GM19099 (cell line): Measurements from ENCODE around the gene CA7.

Source experiments
- POLR2A ChIP-seq: IDR thresholded peaks from 3 replicates; pipeline ENCODE4 v1.6.1; 2011; ENCODE audit warnings: low read depth; ENCODE audit not compliant: insufficient read length; ENCODE audit errors: extremely low read depth

CA7 gene

DNA sequence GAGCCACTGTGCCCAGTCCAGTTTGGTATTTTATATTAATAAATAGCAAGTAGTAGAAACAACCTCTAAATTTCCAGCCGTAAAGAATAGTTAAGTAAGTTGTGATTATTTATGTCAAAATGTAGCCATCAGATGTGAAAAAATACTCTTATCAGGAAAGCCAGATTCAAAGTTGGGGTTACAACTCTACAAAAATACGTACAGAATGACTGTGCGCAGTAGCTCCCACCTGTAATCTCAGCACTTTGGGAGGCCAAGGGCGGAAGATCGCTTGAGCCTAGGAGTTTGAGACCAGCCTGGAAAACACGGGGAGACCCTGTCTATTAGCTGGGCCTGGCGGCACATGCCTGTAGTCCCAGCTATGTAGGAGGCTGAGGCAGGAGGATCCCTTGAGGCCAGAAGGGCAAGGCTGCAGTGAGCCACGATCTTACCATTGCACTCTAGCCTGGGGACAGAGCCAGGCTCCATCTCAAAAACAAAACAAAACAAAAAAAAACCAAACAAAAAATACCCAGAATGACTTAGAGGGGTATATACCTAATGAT, 37.8 kb downstream of the CA7 start:
- TF ChIP-seq POLR2A: no peak

DNA sequence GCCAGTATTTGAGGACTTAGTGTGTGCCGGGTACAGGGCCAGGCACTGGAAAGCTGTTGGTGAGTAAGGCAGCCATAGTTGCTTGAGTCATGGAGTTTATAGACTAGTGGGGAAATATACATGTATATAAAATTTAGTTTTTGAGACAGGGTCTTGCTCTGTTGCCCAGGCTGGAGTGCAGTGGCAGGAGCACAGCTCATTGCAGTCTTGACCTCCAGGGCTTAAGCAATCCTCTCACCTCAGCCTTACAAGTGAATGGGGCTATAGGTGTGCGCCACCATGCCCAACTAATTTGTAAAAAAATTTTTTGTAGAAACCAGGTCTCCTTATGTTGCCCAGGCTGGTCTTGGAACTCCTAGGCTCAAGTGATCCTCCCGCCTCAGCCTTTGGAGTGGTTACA, 38.5 kb downstream of the CA7 start:
- no peak for TF ChIP-seq POLR2A

DNA sequence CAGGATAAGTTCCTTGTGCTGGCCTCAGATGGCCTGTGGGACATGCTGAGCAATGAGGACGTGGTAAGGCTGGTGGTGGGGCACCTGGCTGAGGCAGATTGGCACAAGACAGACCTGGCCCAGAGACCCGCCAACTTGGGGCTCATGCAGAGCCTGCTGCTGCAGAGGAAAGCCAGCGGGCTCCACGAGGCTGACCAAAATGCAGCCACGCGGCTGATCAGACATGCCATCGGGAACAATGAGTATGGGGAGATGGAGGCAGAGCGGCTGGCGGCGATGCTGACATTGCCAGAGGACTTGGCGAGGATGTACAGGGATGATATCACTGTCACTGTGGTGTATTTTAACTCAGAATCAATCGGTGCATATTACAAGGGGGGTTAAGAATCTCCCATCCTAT, 41.3 kb downstream of the CA7 start:
- TF ChIP-seq POLR2A: no peak

DNA sequence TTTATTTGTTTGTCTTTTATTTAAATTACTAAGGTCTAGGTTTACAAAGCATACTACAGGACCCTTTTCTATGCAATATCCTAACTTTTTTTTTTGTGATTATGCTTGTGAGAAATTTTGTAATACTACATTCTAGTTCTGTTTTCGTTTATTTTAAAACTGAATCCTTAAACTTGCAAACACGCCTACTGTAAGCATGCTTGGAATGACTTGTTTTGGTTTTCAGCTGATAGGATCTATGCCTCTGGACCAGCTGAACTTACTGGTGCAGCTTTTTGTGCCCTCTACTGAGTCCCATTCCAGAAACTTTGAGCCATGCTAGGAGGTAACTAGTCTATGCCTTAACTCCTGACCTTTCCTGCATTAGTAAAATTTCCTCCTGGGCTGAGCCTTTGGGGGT, 42.1 kb downstream of the CA7 start:
- no peak for TF ChIP-seq POLR2A

DNA sequence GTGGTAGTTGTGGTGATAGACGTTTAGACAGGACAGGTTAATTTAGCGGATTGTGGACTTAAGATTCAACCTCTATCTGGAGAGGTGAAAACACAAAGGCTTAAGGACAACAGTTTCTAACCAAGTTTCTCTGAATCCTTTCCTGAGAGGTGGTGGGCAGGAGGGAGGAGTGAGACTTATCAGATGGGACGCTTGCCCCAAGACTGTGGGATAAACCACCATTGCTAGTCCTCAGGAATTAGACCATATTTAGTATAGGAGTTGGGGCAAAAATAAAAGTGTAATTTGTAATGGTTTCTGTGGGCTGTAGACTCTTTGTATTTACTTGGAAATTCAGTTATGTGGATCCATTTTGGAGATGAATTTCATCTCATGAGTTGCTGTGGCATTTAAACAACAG, 42.7 kb downstream of the CA7 start:
- TF ChIP-seq POLR2A: no peak

DNA sequence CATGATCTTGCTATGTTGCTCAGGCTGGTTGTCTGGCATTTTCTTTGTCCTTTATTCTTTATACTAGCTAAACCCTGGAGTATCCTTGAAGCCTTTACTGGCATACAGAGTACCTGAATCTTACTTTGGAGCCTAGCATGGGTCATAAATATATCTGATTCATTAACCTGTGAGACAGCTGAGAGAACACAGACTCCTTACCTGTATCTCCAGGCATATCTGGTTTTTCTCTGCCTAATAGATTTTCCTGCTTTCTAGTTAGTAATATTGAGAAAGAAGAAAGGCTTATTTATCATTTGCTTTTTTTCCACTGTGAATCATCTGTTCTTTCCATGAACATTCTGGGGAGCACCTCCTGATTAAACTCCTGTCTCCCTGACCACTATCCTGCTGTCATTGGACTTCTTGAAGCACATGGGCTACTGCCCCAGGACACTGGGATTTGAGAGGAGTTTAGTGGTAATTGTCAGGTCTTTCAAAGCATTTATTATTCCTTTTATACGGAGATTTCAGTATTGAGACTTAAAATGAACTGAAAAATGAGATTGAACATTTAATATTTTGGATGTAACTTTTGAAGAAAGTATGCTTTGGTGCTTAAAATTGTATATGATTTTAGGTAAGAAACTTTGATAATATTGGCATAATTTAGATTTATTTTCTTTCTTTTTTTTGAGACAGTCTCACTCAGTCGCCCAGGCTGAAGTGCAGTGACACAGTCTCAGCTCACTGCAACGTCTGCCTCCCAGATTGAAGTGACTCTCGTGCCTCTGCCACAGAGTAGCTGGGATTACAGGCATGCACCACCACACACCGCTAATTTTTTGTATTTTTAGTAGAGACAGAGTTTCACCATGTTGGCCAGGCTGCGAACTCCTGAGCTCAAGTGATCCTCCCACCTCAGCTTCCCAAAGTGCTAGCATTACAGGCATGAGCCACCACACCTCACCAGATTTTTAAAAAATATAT, 44.7 kb downstream of the CA7 start:
- TF ChIP-seq POLR2A: no peak

DNA sequence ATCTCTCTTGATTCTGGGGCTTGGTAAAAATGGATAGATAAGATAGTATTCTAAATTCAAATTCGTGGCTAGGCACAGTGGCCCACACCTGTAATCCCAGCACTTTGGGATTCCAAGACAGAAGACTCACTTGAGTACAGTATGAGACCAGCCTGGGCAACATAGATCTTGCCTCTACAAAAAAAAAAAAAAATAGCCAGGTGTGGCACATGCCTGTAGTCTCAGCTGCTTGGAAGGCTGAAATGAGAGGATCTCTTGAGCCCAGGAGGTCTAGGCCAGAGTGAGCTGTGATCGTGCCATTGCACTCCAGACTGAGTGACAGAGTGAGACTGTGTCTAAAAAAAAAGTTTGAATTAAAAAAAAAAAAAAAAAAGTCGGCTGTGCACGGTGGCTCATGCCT, 45.4 kb downstream of the CA7 start:
- no peak for TF ChIP-seq POLR2A

DNA sequence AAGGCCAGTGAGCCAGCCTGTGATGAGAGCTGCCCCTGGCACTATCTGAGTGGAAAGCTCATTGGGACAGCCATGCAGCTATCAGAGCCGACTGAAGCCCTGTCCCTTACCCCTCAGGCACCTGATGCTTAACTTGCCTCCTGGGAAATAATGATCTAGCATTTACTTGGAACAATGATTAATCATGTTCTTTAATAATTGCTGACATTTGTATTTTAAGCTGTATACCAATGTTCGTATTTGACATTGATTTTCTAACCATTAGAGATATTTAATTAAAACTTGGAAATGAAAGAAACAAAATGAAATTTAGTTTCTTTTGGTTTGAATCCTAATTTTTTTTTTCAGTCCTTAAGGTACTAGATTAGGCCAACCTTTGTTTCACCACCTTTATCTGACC, 46.6 kb downstream of the CA7 start:
- TF ChIP-seq POLR2A: no peak

DNA sequence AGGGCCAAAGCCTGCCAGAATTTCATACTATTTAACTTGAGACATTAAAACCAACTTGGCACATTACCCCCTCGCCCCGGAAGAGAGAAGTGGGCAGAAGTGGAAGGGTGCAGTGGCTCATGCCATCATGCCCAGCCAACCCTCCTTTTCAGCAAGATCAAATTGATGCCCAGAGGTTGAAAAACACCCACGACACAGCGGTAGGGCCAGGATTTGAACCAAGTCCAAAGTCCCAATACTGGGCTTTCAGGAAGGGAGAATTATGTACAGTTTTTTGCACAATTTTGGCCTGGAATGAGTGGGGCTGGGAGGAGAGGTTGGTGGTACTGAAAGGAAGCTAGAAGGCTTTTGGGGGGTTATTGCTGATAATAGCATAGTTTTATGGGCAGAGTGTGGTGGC, 47.1 kb downstream of the CA7 start:
- TF ChIP-seq POLR2A: no peak

DNA sequence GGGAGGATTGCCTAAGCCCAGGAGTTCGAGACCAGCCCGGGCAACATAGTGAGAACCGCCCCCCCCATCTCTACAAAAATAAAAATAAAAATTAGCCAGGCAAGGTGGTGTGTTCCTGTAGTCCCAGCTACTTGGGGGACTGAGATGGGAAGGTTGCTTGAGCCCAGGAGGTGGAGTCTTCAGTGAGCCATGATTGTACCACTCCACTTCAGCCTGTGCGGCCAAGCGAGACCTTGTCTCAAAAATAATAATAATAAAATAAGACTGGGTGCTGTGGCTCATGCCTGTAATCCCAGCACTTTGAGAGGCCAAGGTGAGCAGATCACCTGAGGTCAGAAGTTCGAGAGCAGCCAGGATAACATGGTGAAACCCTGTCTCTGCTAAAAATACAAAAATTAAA, 47.6 kb downstream of the CA7 start:
- TF ChIP-seq POLR2A: no peak

DNA sequence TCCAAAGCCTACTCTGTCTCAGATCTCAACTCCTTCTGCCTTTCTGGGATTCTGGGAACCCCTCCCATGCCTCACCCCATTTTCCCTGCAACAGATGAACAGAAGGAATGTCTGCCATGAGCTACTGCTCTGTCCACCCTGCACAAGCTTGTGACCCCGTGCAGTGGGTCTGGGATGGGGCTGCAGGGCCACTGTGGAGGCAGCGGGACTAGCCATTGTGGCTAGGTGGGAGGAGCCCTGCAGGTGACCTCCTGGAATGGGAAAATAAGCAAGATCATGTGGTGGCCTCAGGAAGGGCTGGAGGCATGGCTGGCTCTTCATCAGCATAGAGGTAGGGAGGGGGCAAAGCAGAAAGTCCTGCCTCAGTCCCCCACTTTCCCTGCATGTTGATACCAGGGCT, 49.8 kb downstream of the CA7 start:
- no peak for TF ChIP-seq POLR2A

DNA sequence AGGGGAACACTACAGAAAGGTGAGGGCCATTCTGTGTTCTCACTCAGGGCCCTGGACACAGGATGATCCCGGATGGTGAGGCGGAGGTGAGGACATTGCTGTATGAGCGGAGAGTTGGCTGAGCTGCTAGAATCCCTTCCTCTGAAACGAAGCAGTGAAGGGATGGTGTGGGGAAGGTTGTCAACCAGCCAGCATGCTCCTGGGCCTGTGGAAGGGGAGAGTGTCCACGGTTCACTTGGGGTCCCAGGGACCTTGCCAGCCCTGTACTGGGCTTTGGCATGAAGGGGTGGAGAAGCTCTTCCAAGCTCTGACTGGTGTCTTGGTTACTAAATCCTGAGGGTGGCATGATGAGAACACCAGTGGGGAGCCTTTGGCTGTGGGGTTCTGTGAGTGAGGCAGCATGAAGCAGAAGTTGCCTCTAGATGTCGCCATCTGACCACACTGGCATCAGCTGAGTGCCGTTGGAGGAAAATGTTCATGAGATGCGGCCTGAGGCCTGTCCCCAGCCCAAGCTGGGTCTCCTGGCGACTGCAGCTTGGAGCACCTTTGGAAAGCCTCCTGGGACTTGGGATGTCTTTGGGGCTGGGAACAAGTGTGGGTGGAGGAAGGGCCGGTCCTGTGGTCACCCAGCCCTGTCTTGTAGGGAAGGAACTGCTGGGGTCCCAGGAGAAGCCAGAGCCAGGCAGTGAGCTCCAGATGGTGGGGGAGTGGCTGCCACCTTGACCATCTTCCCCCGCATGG, 50.9 kb downstream of the CA7 start:
- TF ChIP-seq POLR2A: no peak

DNA sequence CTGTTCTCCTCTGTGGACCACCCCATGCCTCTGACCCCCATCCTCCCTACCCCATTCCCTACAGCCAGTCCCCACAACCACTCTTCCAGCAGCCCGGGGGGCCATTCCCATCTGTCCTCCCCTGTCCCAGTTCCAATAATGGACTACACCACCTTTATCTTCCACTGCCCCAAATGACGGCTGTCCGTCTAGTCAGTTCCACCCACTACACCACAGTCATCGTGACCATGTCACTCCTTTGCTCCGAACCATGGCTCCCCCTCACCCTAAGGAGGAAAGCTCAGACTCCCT, 51.4 kb downstream of the CA7 start:
- TF ChIP-seq POLR2A: no peak

DNA sequence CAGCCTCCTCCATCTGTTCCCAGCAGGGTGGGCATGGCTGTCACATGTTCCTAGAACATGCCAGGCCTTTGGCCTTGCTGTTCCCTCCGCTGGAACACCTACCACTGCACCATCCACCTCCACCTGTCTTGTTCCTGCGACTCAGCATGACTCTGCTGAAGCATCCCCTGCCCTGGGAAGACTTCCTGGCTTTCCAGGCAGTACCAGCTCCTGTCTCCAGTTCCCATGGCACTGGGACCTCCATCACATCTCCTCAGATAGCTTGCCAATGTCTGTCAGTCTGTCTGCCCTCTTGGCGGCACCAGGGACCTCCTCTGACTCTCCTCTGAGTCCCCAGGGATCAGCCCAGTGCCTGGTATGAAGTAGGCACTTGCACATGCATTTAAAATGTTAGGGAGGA, 51.8 kb downstream of the CA7 start:
- TF ChIP-seq POLR2A: no peak

DNA sequence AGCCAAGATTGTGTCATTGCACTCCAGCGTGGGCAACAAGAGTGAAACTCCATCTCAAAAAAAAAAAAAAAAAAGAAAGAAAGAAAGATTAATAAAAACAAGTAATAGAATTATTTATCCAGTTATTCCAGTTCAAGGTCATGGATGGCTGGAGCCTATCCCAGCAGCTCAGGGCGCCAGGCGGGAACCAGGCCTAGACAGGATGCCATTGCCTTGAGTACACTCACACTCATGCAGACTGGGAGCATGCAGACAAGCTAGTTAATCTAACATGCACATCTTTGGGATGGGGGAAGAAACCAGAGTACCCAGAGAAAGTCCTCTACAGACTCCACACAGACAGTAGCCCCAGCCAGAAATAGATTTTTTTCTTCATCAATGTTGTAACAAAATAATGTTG, 54.0 kb downstream of the CA7 start:
- TF ChIP-seq POLR2A: no peak

DNA sequence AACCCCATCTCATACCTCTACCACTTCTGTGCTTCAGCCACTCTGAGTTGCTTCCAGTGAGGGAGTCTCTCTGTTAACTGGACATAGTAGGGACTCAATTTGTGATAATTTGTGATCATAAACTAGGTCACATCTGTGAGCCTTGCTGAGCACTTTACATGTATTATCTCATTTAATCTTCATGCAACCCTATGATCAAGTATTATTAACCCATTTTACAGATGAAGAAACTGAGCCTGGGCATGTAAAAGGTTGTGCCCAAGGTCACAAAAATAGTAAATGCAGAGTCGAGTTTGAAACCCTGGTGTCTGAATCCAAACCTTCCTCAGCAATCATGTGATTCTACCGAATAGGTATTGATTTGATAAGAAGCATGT, 54.7 kb downstream of the CA7 start:
- TF ChIP-seq POLR2A: no peak

DNA sequence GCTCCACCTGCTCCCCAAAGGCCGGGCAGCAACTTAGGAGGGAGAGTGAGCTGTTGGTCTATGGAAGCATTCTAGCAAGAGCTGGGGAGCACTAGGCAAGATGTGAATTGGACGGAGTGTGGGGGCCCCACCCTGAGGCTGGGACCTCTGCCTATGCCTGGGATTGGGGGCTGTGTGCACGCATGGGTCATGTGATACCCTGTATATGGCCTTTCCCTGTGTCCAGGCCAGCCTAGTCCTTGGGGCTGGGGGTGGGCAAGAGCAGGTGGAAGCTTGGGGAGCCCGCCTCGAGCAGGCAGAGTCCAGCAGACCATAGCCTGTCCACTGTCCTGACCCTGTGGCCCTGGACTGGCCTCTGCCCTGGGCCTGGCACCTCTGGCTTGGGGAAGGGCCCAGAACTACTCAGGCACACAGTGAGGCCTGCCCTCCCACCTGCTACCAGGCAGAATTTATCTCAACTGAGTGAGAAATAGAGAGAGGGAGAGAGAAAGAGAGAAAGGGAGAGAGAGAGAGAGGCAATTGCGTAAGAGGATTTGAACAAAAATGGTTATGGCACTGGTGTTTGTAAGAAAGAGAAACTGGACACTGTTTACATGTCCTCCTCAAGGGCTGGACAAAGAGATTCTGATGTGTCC, 55.2 kb downstream of the CA7 start:
- no peak for TF ChIP-seq POLR2A
